ENCODE data around the gene PAXIP1. TPM values are rescaled to one million over a fixed set of nuclear protein-coding genes. Genes with fewer than 3 reads are reported as not detected.

Gene PAXIP1
- total RNA-seq, 1 experiment from 2014 or later, result 32.6 TPM

DNA sequence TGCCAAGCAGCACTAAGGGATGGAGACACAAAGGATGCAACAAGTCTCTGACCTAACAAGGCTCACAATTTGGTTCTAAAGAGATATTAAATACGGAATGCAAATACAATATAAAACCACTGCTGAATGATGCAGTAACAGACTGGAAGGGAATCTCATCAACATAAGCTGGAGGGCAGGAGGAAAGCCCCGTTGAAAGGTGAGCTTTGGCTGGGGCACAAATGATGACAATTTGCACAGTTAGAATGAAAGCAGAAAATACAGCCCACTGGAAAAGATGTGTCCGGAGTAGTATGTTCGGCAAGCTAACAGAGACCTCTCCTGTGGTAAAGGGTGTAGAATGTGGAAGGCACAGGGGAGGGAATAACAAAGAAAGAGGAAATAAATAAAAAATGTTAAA is 26.1 kb downstream of the PAXIP1 start:
- DNase-seq, result no peak
- TF ChIP-seq CTCF (conservative IDR thresholded peaks at IDR 0.05), result no peak
- no CpG with 5 or more reads among the region's 4 CpGs for WGBS (ENCODE audit: extremely low coverage, insufficient read length, low lambda C conversion rate)
- H3K18ac ChIP-seq (ENCODE audit: insufficient read length, low read depth, low read length), result no peak overlapping the region
- no peak overlapping the region for H2BK120ac ChIP-seq (ENCODE audit: low read depth, low read length, poor library complexity, severe bottlenecking)
- H3K4me1 ChIP-seq (ENCODE audit: insufficient read depth, low read length), result no peaks in the 10 kb centered on the region
- no peak overlapping the region for H3K4me2 ChIP-seq (ENCODE audit: insufficient read depth, insufficient read length, low read length)
- Mint-ChIP-seq H3K27me3 (ENCODE audit: low read depth) (no peaks in the 10 kb centered on the region), H3K4me1 (no peaks in the 10 kb centered on the region), H3K4me3 (no peak overlapping the region), H3K9me3 (no peaks in the 10 kb centered on the region), H3K27ac (no peak overlapping the region), H3K36me3 (ENCODE audit: insufficient read depth in 1 of 3, low read depth in 3 of 3) (peaks cover 28 to 53% (median 52%) of the 10 kb centered on the region in 3 experiments; a peak in 6 of 7 replicates)
- no peaks in the 10 kb centered on the region for H3K79me1 ChIP-seq (ENCODE audit: insufficient read depth, low read depth, low read length, poor library complexity, severe bottlenecking)
- H3K14ac ChIP-seq (ENCODE audit: insufficient read depth, low read length), result no peak overlapping the region
- no peak overlapping the region for H2AFZ ChIP-seq (ENCODE audit: low read length)
- no peak overlapping the region for H4K5ac ChIP-seq (ENCODE audit: insufficient read length, low read depth, low read length)
- H3K23me2 ChIP-seq (ENCODE audit: insufficient read length, low read depth, low read length, poor library complexity, severe bottlenecking), result no peaks in the 10 kb centered on the region
- no peak overlapping the region for H4K91ac ChIP-seq (ENCODE audit: insufficient read length, low read depth, low read length)
- no peak overlapping the region for H4K8ac ChIP-seq (replicated peaks; ENCODE audit: insufficient read length, low read depth, low read length)
- H3T11ph ChIP-seq (ENCODE audit: low read length), result no peak overlapping the region
- H3K56ac ChIP-seq (ENCODE audit: insufficient read length, low read depth, low read length), result no peak overlapping the region
- H2BK12ac ChIP-seq (ENCODE audit: insufficient read length, low read depth, low read length), result no peak overlapping the region
- no peaks in the 10 kb centered on the region for H4K20me1 ChIP-seq (ENCODE audit: control insufficient read depth, insufficient read depth, insufficient read length)
- H2BK20ac ChIP-seq (ENCODE audit: low read depth, low read length, poor library complexity, severe bottlenecking), result no peak overlapping the region
- H3K4ac ChIP-seq (ENCODE audit: low read depth, low read length), result no peak overlapping the region
- H2BK15ac ChIP-seq (ENCODE audit: low read depth, low read length), result no peak overlapping the region
- H2AK5ac ChIP-seq (ENCODE audit: insufficient read length, low read length), result no peak overlapping the region
- H3K9ac ChIP-seq (ENCODE audit: extremely low read depth, insufficient read length, low read length), result no peak overlapping the region
- H3K27me3 ChIP-seq (ENCODE audit: insufficient read depth, low read length), result no peaks in the 10 kb centered on the region
- no peaks in the 10 kb centered on the region for H3K9me3 ChIP-seq (ENCODE audit: control insufficient read depth, low read depth, low read length)
- no peak overlapping the region for H3K27ac ChIP-seq (ENCODE audit: insufficient read length, low read depth, low read length)
- no peaks in the 10 kb centered on the region; the same call in 1 of the 2 replicates for H3K79me2 ChIP-seq (ENCODE audit: insufficient read depth, low read length)
- H3K23ac ChIP-seq (ENCODE audit: insufficient read length, low read depth, low read length), result no peak overlapping the region
- H2BK5ac ChIP-seq (ENCODE audit: insufficient read length, low read length), result no peak overlapping the region
